Transverse colon (tissue), 4 donors: ENCODE measurements around the gene GPR55. TPM values are rescaled to one million over a fixed set of nuclear protein-coding genes. Genes with fewer than 3 reads are reported as not detected.

Source experiments
- DNase-seq: peaks from one replicate; pipeline ENCODE4 v3.0.0-alpha.2; 2019
- H3K27ac ChIP-seq, 4 donors: fragments of 200-600 bp; sonication (generic); 2 replicates each; pipeline ENCODE4 v1.5.1; 2016 to 2018; ENCODE audit warnings: inconsistent platforms in 4 of 4
- H3K27me3 ChIP-seq: fragments of 200-600 bp; sonication (generic); 2 replicates; pipeline ENCODE4 v1.5.1; 2017; ENCODE audit warnings: inconsistent platforms
- H3K36me3 ChIP-seq, 4 donors: fragments of 200-600 bp; sonication (generic); 2 replicates each; pipeline ENCODE4 v1.5.1; 2017 to 2019; ENCODE audit warnings: inconsistent platforms in 4 of 4
- H3K4me1 ChIP-seq, 4 donors: fragments of 200-600 bp; sonication (generic); 2 replicates each; pipeline ENCODE4 v1.5.1; 2017 to 2020; ENCODE audit warnings: inconsistent platforms in 4 of 4
- H3K4me3 ChIP-seq, 4 donors: fragments of 200-600 bp; sonication (generic); 1 replicate in 1 of 4; 2 replicates in 3 of 4; pipeline versions ENCODE4 v1.5.1 to v1.6.1; 2017 to 2019; ENCODE audit warnings: inconsistent platforms in 4 of 4
- H3K9me3 ChIP-seq, 2 donors: fragments of 200-600 bp; sonication (generic); 2 replicates each; pipeline ENCODE4 v1.5.1; 2017 to 2019; ENCODE audit warnings: inconsistent platforms in 2 of 2
- EP300 ChIP-seq: sonication (generic); formaldehyde crosslinking; IDR thresholded peaks from one replicate; pipeline ENCODE4 v1.6.1; 2017; ENCODE audit warnings: antibody characterized with exemption, low read depth
- POLR2A ChIP-seq: fragments of 450-650 bp; IDR thresholded peaks from one replicate; pipeline ENCODE4 v1.6.1; 2016; ENCODE audit warnings: antibody characterized with exemption, mild to moderate bottlenecking, moderate library complexity
- POLR2AphosphoS5 ChIP-seq, 3 donors: sonication (generic); formaldehyde crosslinking; IDR thresholded peaks; one replicate each; pipeline ENCODE4 v1.6.1; 2016; ENCODE audit warnings: antibody characterized with exemption in 3 of 3
- WGBS, 2 donors: methylation state at CpG; one replicate each; pipeline ENCODE4 v1.1.5; 2018; ENCODE audit warnings: low coverage in 1 of 2; 5-methylcytosine and 5-hydroxymethylcytosine counted together
- in situ Hi-C, 4 donors: fragments of 200-750 bp; cut with MboI; loops; one replicate each; pipeline versions ENCODE4 v1.15.0 to v1.15.1; 2017; ENCODE audit warnings: low sequenced_read_pairs in 3 of 4, low pct_ligation_motif_present in 1 of 4, low pct_unique_long_range_greater_than_20kb in 1 of 4
- intact Hi-C: fragments of 100-400 bp; cut with DNase I; formaldehyde crosslinking; loops from one replicate; pipeline ENCODE4 v1.15.1; 2023; ENCODE audit warnings: low total_unique reads
- total RNA-seq, 4 donors: library from RNA; depleted of rRNA; stranded (reverse); fragments of >200 nt; gene quantifications; one replicate each; pipeline ENCODE4 v1.1.0, GENCODE V29; 2016
- TF ChIP-seq, protein P1 (sequence below), 5 experiments: fragments of 200-600 bp in 3 of 5; fragments of 450-650 bp in 2 of 5; sonication (generic) in 3 of 5; IDR thresholded peaks; 1 replicate in 2 of 5; 2 replicates in 3 of 5; pipeline ENCODE4 v1.5.1; 2016 to 2017; ENCODE audit warnings: antibody characterized with exemption in 5 of 5, inconsistent platforms in 3 of 5, mild to moderate bottlenecking in 2 of 5, moderate library complexity in 1 of 5

GPR55 gene
- total RNA-seq, 4 donors from 2014 or later, result 0.40 to 16.1 (median 2.0) TPM

- Histone ChIP-seq H3K4me1 (peaks cover 0 to 5% (median 2%) of the 10 kb centered on the region in 4 donors), H3K9me3 (no peaks in the 10 kb centered on the region), H3K36me3 (no peaks in the 10 kb centered on the region), H3K4me3 (no peak overlapping the region), H3K27ac (no peak overlapping the region), H3K27me3 (peaks cover 12% of the 10 kb centered on the region)
- intact Hi-C loops (no loop called here), in situ Hi-C loops (loop anchor here in 2 of 4 donors (10.0 kb wide), 2 partner anchors 61 to 81 kb away; no protein-coding TSS in a partner anchor)
- no peak for TF ChIP-seq POLR2A
- TF ChIP-seq POLR2AphosphoS5 (IDR thresholded peaks at IDR 0.05), result no peak
- TF ChIP-seq EP300, result no peak
- TF ChIP-seq, protein P1, sequence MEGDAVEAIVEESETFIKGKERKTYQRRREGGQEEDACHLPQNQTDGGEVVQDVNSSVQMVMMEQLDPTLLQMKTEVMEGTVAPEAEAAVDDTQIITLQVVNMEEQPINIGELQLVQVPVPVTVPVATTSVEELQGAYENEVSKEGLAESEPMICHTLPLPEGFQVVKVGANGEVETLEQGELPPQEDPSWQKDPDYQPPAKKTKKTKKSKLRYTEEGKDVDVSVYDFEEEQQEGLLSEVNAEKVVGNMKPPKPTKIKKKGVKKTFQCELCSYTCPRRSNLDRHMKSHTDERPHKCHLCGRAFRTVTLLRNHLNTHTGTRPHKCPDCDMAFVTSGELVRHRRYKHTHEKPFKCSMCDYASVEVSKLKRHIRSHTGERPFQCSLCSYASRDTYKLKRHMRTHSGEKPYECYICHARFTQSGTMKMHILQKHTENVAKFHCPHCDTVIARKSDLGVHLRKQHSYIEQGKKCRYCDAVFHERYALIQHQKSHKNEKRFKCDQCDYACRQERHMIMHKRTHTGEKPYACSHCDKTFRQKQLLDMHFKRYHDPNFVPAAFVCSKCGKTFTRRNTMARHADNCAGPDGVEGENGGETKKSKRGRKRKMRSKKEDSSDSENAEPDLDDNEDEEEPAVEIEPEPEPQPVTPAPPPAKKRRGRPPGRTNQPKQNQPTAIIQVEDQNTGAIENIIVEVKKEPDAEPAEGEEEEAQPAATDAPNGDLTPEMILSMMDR (IDR thresholded peaks at IDR 0.05), result no peak
- DNase-seq, result no peak
- WGBS, 2 donors, result 58 to 72% methylated on average over 3 to 6 of the region's 6 CpGs
Measured at GRCh38 chr2:230915319-230915718, 9.7 kb downstream of the GPR55 start.

- DNase-seq, result no peak
- intact Hi-C loops, result no loop called here
- WGBS, 2 donors, result 93% methylated on average over 3 of the region's 3 CpGs; no CpG with 5 or more reads in 1 of the 2 donors
- H3K4me1 ChIP-seq, result peaks cover 0 to 5% (median 2%) of the 10 kb centered on the region in 4 donors
- no peak overlapping the region for H3K4me3 ChIP-seq
- peaks cover 8% of the 10 kb centered on the region for H3K27me3 ChIP-seq
- in situ Hi-C loops, result loop anchor here in 2 of 4 donors (10.0 kb wide), 2 partner anchors 60 to 80 kb away; no protein-coding TSS in a partner anchor
- H3K36me3 ChIP-seq, result no peaks in the 10 kb centered on the region
- H3K27ac ChIP-seq, result no peak overlapping the region
- TF ChIP-seq EP300 (no peak), POLR2A (no peak), POLR2AphosphoS5 (IDR thresholded peaks at IDR 0.05) (no peak)
- H3K9me3 ChIP-seq, result no peaks in the 10 kb centered on the region
Measured at GRCh38 chr2:230914886-230915285, 10.2 kb downstream of the GPR55 start.

DNA sequence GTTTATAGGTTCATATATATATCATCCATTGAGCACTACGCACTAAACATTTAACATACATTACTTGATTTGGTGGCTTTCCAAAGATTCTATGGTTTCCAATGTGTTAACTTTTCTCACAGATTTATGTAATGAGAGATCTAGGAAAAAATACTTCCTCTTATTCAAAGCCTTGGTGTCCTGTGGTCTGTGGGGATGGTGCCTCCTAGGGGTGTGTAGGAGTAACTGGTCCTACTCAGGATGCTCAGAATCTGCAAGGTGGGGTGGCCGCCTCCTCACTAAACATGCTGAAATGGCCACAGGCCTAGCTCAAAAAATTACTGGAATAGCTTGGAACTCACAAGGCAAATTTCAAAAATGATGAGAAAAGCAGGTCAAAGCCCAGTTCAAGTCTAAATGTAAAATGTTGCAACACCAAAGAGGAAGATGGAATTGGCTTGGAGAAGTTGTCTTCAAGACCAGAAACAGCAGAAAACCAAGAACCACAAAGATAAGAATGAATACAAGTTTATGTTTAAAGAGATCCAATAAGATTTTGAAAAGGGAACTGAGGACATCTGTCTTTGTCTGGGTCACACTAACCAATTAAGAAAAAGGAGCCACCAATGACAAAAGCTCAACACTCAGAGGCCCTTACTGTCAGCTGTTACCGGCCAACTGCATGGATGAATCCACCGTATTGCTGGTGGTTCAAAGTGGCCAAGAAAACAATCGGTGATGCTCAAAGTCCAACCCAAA, 11.5 kb downstream of the GPR55 start:
- Histone ChIP-seq H3K9me3 (no peaks in the 10 kb centered on the region), H3K27ac (no peak overlapping the region), H3K4me1 (peaks cover 0 to 13% (median 2%) of the 10 kb centered on the region in 4 donors), H3K4me3 (no peak overlapping the region), H3K36me3 (no peaks in the 10 kb centered on the region), H3K27me3 (peaks cover 8% of the 10 kb centered on the region)
- in situ Hi-C loops, result loop anchor here in 2 of 4 donors (10.0 kb wide), 2 partner anchors 59 to 79 kb away; no protein-coding TSS in a partner anchor
- 53 to 60% methylated on average over 4 to 5 of the region's 5 CpGs for WGBS, 2 donors
- TF ChIP-seq, protein P1 (IDR thresholded peaks at IDR 0.05), result peak; percentile 63 to 87 (median 72)
- TF ChIP-seq EP300 (no peak), POLR2AphosphoS5 (IDR thresholded peaks at IDR 0.05) (no peak), POLR2A (no peak)
- intact Hi-C loops, result no loop called here
- peak; percentile 76 for DNase-seq

DNA sequence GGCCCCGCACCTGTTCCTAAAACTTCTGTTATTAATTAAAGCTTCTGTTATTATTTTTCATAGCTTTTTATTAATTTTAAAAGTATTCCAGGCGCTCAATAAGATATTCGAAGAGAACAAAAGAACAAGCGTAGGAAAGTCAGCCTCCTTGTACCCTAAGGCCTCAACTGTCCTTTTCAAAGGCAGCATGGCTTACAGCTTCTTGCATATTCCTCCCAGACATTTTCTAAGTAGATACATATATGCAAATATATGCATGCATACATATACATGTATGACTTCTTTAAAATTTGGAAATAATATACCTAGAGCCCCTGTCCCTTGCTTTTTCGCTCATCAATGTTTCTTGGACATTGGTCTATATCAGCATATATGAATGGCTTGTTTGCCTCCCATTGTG, 12.3 kb downstream of the GPR55 start:
- Histone ChIP-seq H3K36me3 (no peaks in the 10 kb centered on the region), H3K27ac (no peak overlapping the region), H3K4me1 (peaks cover 0 to 19% (median 2%) of the 10 kb centered on the region in 4 donors), H3K4me3 (no peak overlapping the region), H3K9me3 (no peaks in the 10 kb centered on the region), H3K27me3 (peaks cover 4% of the 10 kb centered on the region)
- DNase-seq, result no peak
- TF ChIP-seq, protein P1 (IDR thresholded peaks at IDR 0.05), result no peak
- TF ChIP-seq EP300, result no peak
- TF ChIP-seq POLR2AphosphoS5 (IDR thresholded peaks at IDR 0.05), result no peak
- TF ChIP-seq POLR2A, result no peak
- intact Hi-C loops, result no loop called here
- in situ Hi-C loops, result loop anchor here in 2 of 4 donors (10.0 kb wide), 2 partner anchors 58 to 78 kb away; no protein-coding TSS in a partner anchor
- WGBS, 2 donors, result 95 to 97% methylated on average over 5 of the region's 5 CpGs
